GM12878 (cell line): Measurements from ENCODE around the gene TEX51. TPM values are rescaled to one million over a fixed set of nuclear protein-coding genes. Genes with fewer than 3 reads are reported as not detected.

Source experiments
- ATAC-seq: fragments of 200-7000 bp; cut with Tn5 transposase; 3 replicates; pipeline ENCODE4 v1.9.1; 2020; ENCODE audit warnings: mild to moderate bottlenecking, moderate library complexity
- BruUV-seq: library from RNA; stranded (reverse); fragments of 400-500 nt; replicated peaks from 2 replicates; lab custom pipeline; 2021; lab: Mats Ljungman, UMichigan
- CTCF ChIA-PET: fragments of 300-600 bp; sonication (Branson Sonifier 250); formaldehyde crosslinking; extraction: SDS; loops from one replicate; lab custom pipeline; 2021; ENCODE audit warnings: inconsistent platforms; lab: Yijun Ruan, JAX
- POLR2A ChIA-PET: fragments of 350-600 bp; formaldehyde crosslinking; extraction: SDS; loops from one replicate; lab custom pipeline; 2021; ENCODE audit warnings: inconsistent platforms; lab: Charles Lee
- RAD21 ChIA-PET: fragments of 300-600 bp; sonication (Branson Sonifier 250); formaldehyde crosslinking; loops from one replicate; lab custom pipeline; 2023; ENCODE audit warnings: antibody characterized with exemption; ENCODE audit not compliant: unreplicated experiment; lab: Charles Lee
- SMC1A ChIA-PET: fragments of 300-600 bp; sonication (Branson Sonifier 250); formaldehyde crosslinking; loops from one replicate; lab custom pipeline; 2023; ENCODE audit not compliant: unreplicated experiment, uncharacterized antibody; lab: Charles Lee
- DNase-seq: peaks from one replicate; pipeline ENCODE4 v3.0.0-alpha.2; 2011; ENCODE audit warnings: low read depth, low spot score
- FAIRE-seq: peaks from 3 replicates; lab custom pipeline; 2011; peaks lifted over from hg19 to GRCh38; lab: Jason Lieb, UNC
- H2AFZ ChIP-seq: 2 replicates; pipeline ENCODE4 v1.6.0; 2011; ENCODE audit warnings: low read depth, low read length, control low read depth; ENCODE audit not compliant: control insufficient read depth
- H3K27ac ChIP-seq: 2 replicates; pipeline ENCODE4 v1.5.1; 2011; ENCODE audit warnings: control low read depth; ENCODE audit not compliant: control insufficient read depth, insufficient read depth
- H3K27me3 ChIP-seq, 2 experiments: replicated peaks in 1 of 2; 2 replicates each; pipeline versions ENCODE4 v1.6.0 to v1.6.1; 2011; ENCODE audit warnings: low read length in 1 of 2; ENCODE audit not compliant: control insufficient read depth in 2 of 2, insufficient read depth in 2 of 2
- H3K36me3 ChIP-seq, 2 experiments: 2 replicates each; pipeline ENCODE4 v1.5.1; 2011; ENCODE audit warnings: low read length in 1 of 2; ENCODE audit not compliant: control insufficient read depth in 2 of 2, insufficient read depth in 2 of 2
- H3K4me1 ChIP-seq: 2 replicates; pipeline ENCODE4 v1.6.1; 2011; ENCODE audit warnings: mild to moderate bottlenecking, low read length, moderate library complexity, mixed read lengths; ENCODE audit not compliant: control insufficient read depth, insufficient read depth
- H3K4me2 ChIP-seq: 2 replicates; pipeline ENCODE4 v1.6.0; 2011; ENCODE audit warnings: control low read depth; ENCODE audit not compliant: control insufficient read depth, insufficient read depth
- H3K4me3 ChIP-seq: fragments of 200-600 bp; sonication (generic); 2 replicates; pipeline ENCODE4 v1.5.1; 2016
- H3K79me2 ChIP-seq: 2 replicates; pipeline ENCODE4 v1.6.0; 2011; ENCODE audit warnings: low read length; ENCODE audit not compliant: control insufficient read depth, insufficient read depth
- H3K9ac ChIP-seq: 2 replicates; pipeline ENCODE4 v1.8.0; 2011; ENCODE audit warnings: low read length, control low read depth, mixed read lengths; ENCODE audit not compliant: control insufficient read depth, insufficient read depth
- H3K9me3 ChIP-seq: replicated peaks from 3 replicates; pipeline ENCODE4 v1.5.1; 2011; ENCODE audit warnings: mild to moderate bottlenecking, low read length; ENCODE audit not compliant: control insufficient read depth, insufficient read depth
- H4K20me1 ChIP-seq: 2 replicates; pipeline ENCODE4 v1.6.0; 2011; ENCODE audit not compliant: control insufficient read depth, insufficient read depth
- CBFB ChIP-seq: IDR thresholded peaks from 2 replicates; pipeline ENCODE4 v1.6.1; 2016; ENCODE audit warnings: antibody characterized with exemption, low read depth
- CHD2 ChIP-seq: IDR thresholded peaks from 2 replicates; pipeline ENCODE4 v1.6.1; 2011; ENCODE audit warnings: low read depth, low read length, improper control_type of control experiment, borderline replicate concordance
- EED ChIP-seq: sonication (generic); IDR thresholded peaks from 2 replicates; pipeline ENCODE4 v1.6.1; 2016; ENCODE audit warnings: antibody characterized with exemption, low read depth
- FOS ChIP-seq: IDR thresholded peaks from 3 replicates; pipeline ENCODE4 v1.6.1; 2011; ENCODE audit warnings: borderline replicate concordance; ENCODE audit not compliant: insufficient read length; ENCODE audit errors: extremely low read depth
- JUNB ChIP-seq: IDR thresholded peaks from 2 replicates; pipeline ENCODE4 v1.6.1; 2016; ENCODE audit warnings: antibody characterized with exemption, mild to moderate bottlenecking
- PAX5 ChIP-seq: IDR thresholded peaks from 2 replicates; pipeline ENCODE4 v1.6.1; 2011; ENCODE audit warnings: low read depth, low read length, borderline replicate concordance
- TCF3 ChIP-seq: IDR thresholded peaks from 2 replicates; pipeline ENCODE4 v1.6.1; 2012; ENCODE audit warnings: low read depth, mild to moderate bottlenecking, low read length, borderline replicate concordance; ENCODE audit not compliant: insufficient read depth
- WRNIP1 ChIP-seq: IDR thresholded peaks from 2 replicates; pipeline ENCODE4 v1.6.1; 2011; ENCODE audit warnings: low read depth, low read length, improper control_type of control experiment, borderline replicate concordance
- YBX1 ChIP-seq: fragments of 450-650 bp; IDR thresholded peaks from 2 replicates; pipeline ENCODE4 v1.6.1; 2016; ENCODE audit warnings: antibody characterized with exemption
- ZNF217 ChIP-seq: fragments of 450-650 bp; IDR thresholded peaks from 2 replicates; pipeline ENCODE4 v1.6.1; 2017; ENCODE audit warnings: antibody characterized with exemption, mild to moderate bottlenecking
- ZNF622 ChIP-seq: fragments of 450-650 bp; IDR thresholded peaks from 2 replicates; pipeline ENCODE4 v1.6.1; 2017; ENCODE audit warnings: mild to moderate bottlenecking, inconsistent platforms
- WGBS: methylation state at CpG from one replicate; pipeline ENCODE4 v1.1.6; 2016; ENCODE audit warnings: low lambda C conversion rate; ENCODE audit not compliant: insufficient replicate concordance, insufficient coverage; ENCODE audit errors: missing lambda C conversion rate; 5-methylcytosine and 5-hydroxymethylcytosine counted together
- in situ Hi-C: fragments of 300-500 bp; cut with MboI; formaldehyde crosslinking; loops from 9 replicates; pipeline ENCODE4 v1.14.3; 2018; ENCODE audit warnings: mixed read lengths
- intact Hi-C: fragments of 100-400 bp; cut with micrococcal nuclease; formaldehyde crosslinking; loops from one replicate; pipeline ENCODE4 v1.14.2; 2022; ENCODE audit not compliant: unreplicated experiment
- polyA plus RNA-seq, 11 experiments: library from polyadenylated mRNA; depleted of rRNA in 4 of 11; unstranded in 6 of 11; stranded (reverse) in 5 of 11; fragments of >200 nt; fragmentation: Nextera tagmentation in 4 of 11; fragmentation: Illumina TruSeq in 1 of 11; extraction: Ambion mirVana in 4 of 11; extraction: Trizol in 1 of 11; gene quantifications; 1 replicate in 1 of 11; 2 replicates in 10 of 11; pipeline versions ENCODE4 v1.2.1 to v1.2.3, GENCODE V29; 2011 to 2016; ENCODE audit warnings: inconsistent platforms in 2 of 11, missing spikeins in 2 of 11, low read depth in 1 of 11
- total RNA-seq, 4 experiments: library from RNA; depleted of rRNA in 3 of 4; stranded (reverse); fragments of >200 nt in 3 of 4; fragmentation: Illumina TruSeq in 1 of 4; extraction: Trizol in 1 of 4; gene quantifications; 2 replicates each; pipeline versions ENCODE4 v1.2.1 to v1.2.3, GENCODE V29; 2013 to 2021
- TF ChIP-seq, protein P1 (sequence below): IDR thresholded peaks from 2 replicates; pipeline ENCODE4 v1.6.1; 2012; ENCODE audit warnings: mild to moderate bottlenecking, low read depth, low read length
- TF ChIP-seq, protein P2 (sequence below): fragments of 450-650 bp; IDR thresholded peaks from 2 replicates; pipeline ENCODE4 v1.6.1; 2014; ENCODE audit warnings: mild to moderate bottlenecking

Gene TEX51
- total and polyA plus RNA-seq, 10 of the 15 experiments (the other 5 are each of a cell fraction or from before 2014, with no cell fraction given): not detected

DNA sequence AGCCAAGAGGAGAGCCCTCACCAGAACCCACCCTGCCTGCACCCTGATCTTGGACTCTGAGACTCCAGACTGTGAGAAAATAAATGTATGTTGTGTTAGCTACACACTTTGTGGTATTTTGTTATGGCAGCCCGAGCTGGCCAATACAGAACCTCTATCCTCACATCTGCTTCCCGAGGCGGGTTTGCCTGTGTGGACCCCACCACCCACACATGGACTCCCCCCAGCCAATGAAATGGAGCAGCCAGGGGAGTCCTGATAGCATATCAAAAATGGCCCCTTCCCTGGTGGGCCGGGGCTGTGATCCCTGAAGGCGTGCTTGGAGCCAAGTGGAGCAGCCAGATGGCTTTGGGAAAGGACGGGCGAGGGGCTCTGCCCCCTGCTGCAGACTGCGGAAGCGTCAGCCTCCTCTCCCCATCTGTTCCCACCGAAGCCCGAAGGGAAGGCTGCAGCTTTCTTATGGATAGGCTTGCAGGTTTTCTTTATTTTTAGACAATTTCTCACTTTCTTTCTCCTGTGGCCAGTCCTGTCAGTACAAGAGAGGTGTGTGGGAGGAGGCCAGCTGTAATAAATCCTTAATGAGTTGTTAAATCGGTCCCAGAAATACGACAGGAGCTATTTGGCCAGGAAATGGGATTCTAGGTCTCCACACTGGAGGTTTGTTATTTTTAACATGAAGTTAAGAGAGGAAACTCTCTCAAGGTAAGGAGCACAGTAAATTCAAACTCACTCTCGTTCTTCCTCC lies 34.4 kb downstream of the TEX51 start:
- 19% methylated on average over 14 of the region's 14 CpGs for WGBS
- H3K27ac ChIP-seq: no peak overlapping the region
- no peaks in the 10 kb centered on the region for H3K4me1 ChIP-seq
- BruUV-seq: no TSS peak
- CTCF ChIA-PET: interaction anchor here (1.0 kb wide), 1 partner anchor 38 kb away, joined by 3 read pairs; no protein-coding TSS in a partner anchor
- no peak overlapping the region for H3K9ac ChIP-seq
- intact Hi-C loops: no loop called here
- H2AFZ ChIP-seq: no peak overlapping the region
- DNase-seq: no peak
- FAIRE-seq: no peak
- SMC1A ChIA-PET: interaction anchor here (1.3 kb wide), 1 partner anchor 22 kb away, joined by 3 read pairs; no protein-coding TSS in a partner anchor
- POLR2A ChIA-PET: interaction anchor here (0.5 kb wide), 1 partner anchor 28 kb away, joined by 5 read pairs; no protein-coding TSS in a partner anchor
- H4K20me1 ChIP-seq: no peaks in the 10 kb centered on the region
- H3K4me3 ChIP-seq: no peak overlapping the region
- RAD21 ChIA-PET: no interaction called here
- no peaks in the 10 kb centered on the region for H3K79me2 ChIP-seq
- H3K36me3 ChIP-seq: no peaks in the 10 kb centered on the region
- H3K4me2 ChIP-seq: no peak overlapping the region
- in situ Hi-C loops: no loop called here
- ATAC-seq: no peak
- TF ChIP-seq ZNF217 (no peak), YBX1 (no peak)
- no peaks in the 10 kb centered on the region; a peak in 1 of 4 replicates for H3K27me3 ChIP-seq
- no peaks in the 10 kb centered on the region for H3K9me3 ChIP-seq

DNA sequence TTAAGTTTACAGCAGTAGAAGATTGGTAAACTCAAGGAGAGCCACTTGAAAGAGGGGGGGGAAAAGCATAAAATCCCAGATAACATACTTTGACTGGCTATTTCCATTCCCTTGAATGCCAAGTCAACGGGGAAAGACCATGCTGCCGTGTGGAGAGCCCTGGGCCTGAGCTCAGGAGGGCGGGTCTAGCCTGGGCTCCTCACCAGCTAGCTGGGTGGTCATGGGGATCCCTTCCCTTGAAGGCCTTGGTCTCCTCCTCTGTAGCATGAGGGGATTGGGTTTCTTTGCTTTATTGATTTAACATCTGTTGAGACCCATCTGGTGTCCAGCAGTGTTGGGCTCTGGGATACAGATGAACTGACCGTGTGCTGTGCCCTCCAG lies 35.0 kb downstream of the TEX51 start:
- Histone ChIP-seq H3K79me2 (no peaks in the 10 kb centered on the region), H3K9ac (no peak overlapping the region), H2AFZ (no peak overlapping the region), H3K4me1 (no peaks in the 10 kb centered on the region), H3K9me3 (no peaks in the 10 kb centered on the region), H3K4me2 (no peak overlapping the region), H3K27ac (no peak overlapping the region), H3K4me3 (no peak overlapping the region), H3K36me3 (no peaks in the 10 kb centered on the region), H4K20me1 (no peaks in the 10 kb centered on the region), H3K27me3 (no peaks in the 10 kb centered on the region; a peak in 1 of 4 replicates)
- no peak for DNase-seq
- ChIA-PET CTCF (interaction anchor here (1.0 kb wide), 1 partner anchor 37 kb away, joined by 3 read pairs; no protein-coding TSS in a partner anchor), SMC1A (no interaction called here), RAD21 (no interaction called here), POLR2A (interaction anchor here (0.5 kb wide), 1 partner anchor 29 kb away, joined by 5 read pairs; no protein-coding TSS in a partner anchor)
- 0% methylated on average over 4 of the region's 4 CpGs for WGBS
- FAIRE-seq: no peak
- no peak for ATAC-seq
- intact Hi-C loops (no loop called here), in situ Hi-C loops (no loop called here)
- no TSS peak for BruUV-seq
- TF ChIP-seq TCF3 (no peak), FOS (no peak), EED (no peak), JUNB (no peak), CHD2 (no peak), ZNF622 (no peak), PAX5 (no peak), WRNIP1 (no peak), CBFB (no peak)
- TF ChIP-seq, protein P1, sequence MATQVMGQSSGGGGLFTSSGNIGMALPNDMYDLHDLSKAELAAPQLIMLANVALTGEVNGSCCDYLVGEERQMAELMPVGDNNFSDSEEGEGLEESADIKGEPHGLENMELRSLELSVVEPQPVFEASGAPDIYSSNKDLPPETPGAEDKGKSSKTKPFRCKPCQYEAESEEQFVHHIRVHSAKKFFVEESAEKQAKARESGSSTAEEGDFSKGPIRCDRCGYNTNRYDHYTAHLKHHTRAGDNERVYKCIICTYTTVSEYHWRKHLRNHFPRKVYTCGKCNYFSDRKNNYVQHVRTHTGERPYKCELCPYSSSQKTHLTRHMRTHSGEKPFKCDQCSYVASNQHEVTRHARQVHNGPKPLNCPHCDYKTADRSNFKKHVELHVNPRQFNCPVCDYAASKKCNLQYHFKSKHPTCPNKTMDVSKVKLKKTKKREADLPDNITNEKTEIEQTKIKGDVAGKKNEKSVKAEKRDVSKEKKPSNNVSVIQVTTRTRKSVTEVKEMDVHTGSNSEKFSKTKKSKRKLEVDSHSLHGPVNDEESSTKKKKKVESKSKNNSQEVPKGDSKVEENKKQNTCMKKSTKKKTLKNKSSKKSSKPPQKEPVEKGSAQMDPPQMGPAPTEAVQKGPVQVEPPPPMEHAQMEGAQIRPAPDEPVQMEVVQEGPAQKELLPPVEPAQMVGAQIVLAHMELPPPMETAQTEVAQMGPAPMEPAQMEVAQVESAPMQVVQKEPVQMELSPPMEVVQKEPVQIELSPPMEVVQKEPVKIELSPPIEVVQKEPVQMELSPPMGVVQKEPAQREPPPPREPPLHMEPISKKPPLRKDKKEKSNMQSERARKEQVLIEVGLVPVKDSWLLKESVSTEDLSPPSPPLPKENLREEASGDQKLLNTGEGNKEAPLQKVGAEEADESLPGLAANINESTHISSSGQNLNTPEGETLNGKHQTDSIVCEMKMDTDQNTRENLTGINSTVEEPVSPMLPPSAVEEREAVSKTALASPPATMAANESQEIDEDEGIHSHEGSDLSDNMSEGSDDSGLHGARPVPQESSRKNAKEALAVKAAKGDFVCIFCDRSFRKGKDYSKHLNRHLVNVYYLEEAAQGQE: no peak
- TF ChIP-seq, protein P2, sequence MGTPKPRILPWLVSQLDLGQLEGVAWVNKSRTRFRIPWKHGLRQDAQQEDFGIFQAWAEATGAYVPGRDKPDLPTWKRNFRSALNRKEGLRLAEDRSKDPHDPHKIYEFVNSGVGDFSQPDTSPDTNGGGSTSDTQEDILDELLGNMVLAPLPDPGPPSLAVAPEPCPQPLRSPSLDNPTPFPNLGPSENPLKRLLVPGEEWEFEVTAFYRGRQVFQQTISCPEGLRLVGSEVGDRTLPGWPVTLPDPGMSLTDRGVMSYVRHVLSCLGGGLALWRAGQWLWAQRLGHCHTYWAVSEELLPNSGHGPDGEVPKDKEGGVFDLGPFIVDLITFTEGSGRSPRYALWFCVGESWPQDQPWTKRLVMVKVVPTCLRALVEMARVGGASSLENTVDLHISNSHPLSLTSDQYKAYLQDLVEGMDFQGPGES: no peak
